Endothelial cell of umbilical vein (primary cell): ENCODE data around the gene YTHDC1.

Experiments used
- POLR2AphosphoS5 ChIP-seq: IDR thresholded peaks from 2 replicates; pipeline ENCODE4 v1.6.1; 2012; ENCODE audit warnings: low read depth, mild to moderate bottlenecking, control low read depth, low read length, moderate library complexity; ENCODE audit not compliant: insufficient read depth
- TF ChIP-seq, protein P1 (sequence below), 2 donors: IDR thresholded peaks; 1 replicate in 1 of 2; 2 replicates in 1 of 2; pipeline ENCODE4 v1.5.1; 2011; ENCODE audit warnings: low read length in 2 of 2, mild to moderate bottlenecking in 2 of 2, moderate library complexity in 2 of 2, control low read depth in 1 of 2, inconsistent platforms in 1 of 2, low read depth in 1 of 2; ENCODE audit not compliant: insufficient read depth in 1 of 2; ENCODE audit errors: extremely low read depth in 1 of 2

DNA sequence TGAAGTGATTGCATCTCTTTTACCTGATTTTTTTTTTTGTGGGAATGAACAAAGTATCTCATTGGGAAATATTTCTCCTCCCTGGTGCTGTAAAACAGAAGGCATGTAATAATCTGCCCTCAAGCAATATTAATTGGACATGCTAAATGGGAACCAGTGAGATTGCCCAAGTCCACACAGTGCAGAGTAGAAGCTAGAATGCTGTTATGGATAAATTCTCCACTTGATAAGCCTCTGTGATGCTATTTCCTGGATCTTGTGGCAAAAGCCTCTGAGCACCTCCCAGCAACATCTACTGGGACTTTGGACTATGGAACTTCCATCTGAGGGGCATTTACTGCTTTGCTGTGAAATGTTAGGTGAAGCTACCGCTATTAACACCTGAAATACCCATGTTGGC is 46.9 kb upstream of the YTHDC1 start:
- TF ChIP-seq POLR2AphosphoS5, result no peak
- TF ChIP-seq, protein P1, sequence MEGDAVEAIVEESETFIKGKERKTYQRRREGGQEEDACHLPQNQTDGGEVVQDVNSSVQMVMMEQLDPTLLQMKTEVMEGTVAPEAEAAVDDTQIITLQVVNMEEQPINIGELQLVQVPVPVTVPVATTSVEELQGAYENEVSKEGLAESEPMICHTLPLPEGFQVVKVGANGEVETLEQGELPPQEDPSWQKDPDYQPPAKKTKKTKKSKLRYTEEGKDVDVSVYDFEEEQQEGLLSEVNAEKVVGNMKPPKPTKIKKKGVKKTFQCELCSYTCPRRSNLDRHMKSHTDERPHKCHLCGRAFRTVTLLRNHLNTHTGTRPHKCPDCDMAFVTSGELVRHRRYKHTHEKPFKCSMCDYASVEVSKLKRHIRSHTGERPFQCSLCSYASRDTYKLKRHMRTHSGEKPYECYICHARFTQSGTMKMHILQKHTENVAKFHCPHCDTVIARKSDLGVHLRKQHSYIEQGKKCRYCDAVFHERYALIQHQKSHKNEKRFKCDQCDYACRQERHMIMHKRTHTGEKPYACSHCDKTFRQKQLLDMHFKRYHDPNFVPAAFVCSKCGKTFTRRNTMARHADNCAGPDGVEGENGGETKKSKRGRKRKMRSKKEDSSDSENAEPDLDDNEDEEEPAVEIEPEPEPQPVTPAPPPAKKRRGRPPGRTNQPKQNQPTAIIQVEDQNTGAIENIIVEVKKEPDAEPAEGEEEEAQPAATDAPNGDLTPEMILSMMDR (IDR thresholded peaks at IDR 0.05; ENCODE audit: extremely low read depth in 1 of 2, insufficient read depth in 1 of 2, low read depth in 1 of 2, low read length in 2 of 2), result no peak
